ENCODE data around the gene ZNF282. TPM values are rescaled to one million over a fixed set of nuclear protein-coding genes. Genes with fewer than 3 reads are reported as not detected.

Gene ZNF282
- total RNA-seq, 4 donors from 2014 or later, result 16.8 to 24.1 (median 23.0) TPM

DNA sequence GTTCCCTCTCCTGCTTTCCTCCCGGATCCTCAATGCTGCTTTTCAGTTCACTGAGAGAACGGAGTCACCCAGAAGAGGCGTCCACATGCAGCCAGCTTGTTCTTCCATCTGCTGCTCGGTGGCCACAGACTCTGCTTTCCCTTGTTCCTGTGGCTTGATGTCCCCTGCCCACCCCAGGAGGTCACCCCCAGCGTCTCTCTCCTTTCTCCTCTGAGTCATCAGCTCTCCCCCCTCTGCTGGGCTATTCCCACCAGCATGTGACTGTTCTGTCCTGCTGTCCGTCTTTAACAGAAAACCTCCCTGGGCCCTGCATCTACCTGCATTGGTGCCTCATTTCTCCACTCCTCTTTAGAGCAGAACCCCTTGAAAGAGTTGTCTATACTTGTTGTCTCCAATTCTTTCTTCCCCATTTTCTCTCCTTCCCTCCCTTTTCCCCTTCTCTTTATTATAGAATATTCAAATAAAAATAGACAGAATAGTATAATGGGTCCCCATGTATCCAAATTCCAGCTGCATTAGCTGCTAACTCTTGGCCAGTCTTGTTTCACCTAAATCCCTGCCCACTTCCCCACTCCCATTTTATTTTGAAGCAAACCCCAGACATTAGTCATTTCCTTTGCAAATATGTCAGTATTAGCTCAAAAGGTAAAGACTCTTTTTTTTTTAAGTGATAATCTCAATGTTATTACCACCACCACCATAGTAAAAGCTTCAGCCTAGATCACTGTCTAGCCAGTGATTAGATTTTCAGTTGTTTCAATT is 4.1 kb downstream of the ZNF282 start:
- no peak overlapping the region for H3K4me3 ChIP-seq
- no peak overlapping the region for H3K27ac ChIP-seq
- ATAC-seq (no peak), DNase-seq (no peak)
- peaks cover 9 to 17% of the 10 kb centered on the region in 2 donors for H3K4me1 ChIP-seq
- TF ChIP-seq, protein P1, sequence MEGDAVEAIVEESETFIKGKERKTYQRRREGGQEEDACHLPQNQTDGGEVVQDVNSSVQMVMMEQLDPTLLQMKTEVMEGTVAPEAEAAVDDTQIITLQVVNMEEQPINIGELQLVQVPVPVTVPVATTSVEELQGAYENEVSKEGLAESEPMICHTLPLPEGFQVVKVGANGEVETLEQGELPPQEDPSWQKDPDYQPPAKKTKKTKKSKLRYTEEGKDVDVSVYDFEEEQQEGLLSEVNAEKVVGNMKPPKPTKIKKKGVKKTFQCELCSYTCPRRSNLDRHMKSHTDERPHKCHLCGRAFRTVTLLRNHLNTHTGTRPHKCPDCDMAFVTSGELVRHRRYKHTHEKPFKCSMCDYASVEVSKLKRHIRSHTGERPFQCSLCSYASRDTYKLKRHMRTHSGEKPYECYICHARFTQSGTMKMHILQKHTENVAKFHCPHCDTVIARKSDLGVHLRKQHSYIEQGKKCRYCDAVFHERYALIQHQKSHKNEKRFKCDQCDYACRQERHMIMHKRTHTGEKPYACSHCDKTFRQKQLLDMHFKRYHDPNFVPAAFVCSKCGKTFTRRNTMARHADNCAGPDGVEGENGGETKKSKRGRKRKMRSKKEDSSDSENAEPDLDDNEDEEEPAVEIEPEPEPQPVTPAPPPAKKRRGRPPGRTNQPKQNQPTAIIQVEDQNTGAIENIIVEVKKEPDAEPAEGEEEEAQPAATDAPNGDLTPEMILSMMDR (IDR thresholded peaks at IDR 0.05 in 4 of 5, conservative IDR thresholded peaks at IDR 0.05 in 1 of 5), result no peak
- no peak for TF ChIP-seq POLR2A (IDR thresholded peaks at IDR 0.05)
- H3K36me3 ChIP-seq, result peaks cover 0 to 60% of the 10 kb centered on the region in 2 donors
- no peaks in the 10 kb centered on the region for H3K27me3 ChIP-seq
- in situ Hi-C loops (cut with MboI; ENCODE audit: low sequenced_read_pairs in 4 of 4) (no loop called here), intact Hi-C loops (cut with DNase I; ENCODE audit: low total_unique reads) (loop anchor here (5.0 kb wide), 1 partner anchor 38 kb away; the partner anchor contains the start of gene ZNF212)
- no peaks in the 10 kb centered on the region for H3K9me3 ChIP-seq

DNA sequence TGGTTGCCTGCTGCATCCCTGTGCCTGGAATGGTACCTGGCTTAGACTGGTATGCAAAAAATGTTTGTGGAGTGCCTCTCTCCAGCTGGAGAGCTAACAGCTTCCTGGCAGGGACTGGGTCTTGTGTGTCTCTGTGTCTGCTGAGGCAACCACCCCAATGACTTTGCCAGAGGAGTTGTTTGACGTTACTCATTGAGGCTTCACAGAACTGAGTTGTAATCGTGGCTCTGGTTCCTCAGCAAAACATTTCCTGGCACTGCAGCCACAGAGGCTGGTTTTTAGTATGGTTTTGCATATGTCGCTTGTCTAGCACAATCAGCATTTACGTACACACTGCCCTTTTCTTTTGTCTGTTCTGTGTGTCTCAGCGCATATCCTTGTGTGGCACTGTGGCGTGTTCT is 7.5 kb downstream of the ZNF282 start:
- Histone ChIP-seq H3K36me3 (peaks cover 0 to 83% of the 10 kb centered on the region in 2 donors), H3K4me1 (no peaks in the 10 kb centered on the region), H3K4me3 (no peak overlapping the region), H3K27me3 (no peaks in the 10 kb centered on the region), H3K27ac (no peak overlapping the region), H3K9me3 (no peaks in the 10 kb centered on the region)
- ATAC-seq (no peak), DNase-seq (no peak)
- no peak for TF ChIP-seq POLR2A (IDR thresholded peaks at IDR 0.05)
- TF ChIP-seq, protein P1 (IDR thresholded peaks at IDR 0.05 in 4 of 5, conservative IDR thresholded peaks at IDR 0.05 in 1 of 5), result no peak
- in situ Hi-C loops (cut with MboI; ENCODE audit: low sequenced_read_pairs in 4 of 4), result no loop called here
- intact Hi-C loops (cut with DNase I; ENCODE audit: low total_unique reads), result no loop called here

DNA sequence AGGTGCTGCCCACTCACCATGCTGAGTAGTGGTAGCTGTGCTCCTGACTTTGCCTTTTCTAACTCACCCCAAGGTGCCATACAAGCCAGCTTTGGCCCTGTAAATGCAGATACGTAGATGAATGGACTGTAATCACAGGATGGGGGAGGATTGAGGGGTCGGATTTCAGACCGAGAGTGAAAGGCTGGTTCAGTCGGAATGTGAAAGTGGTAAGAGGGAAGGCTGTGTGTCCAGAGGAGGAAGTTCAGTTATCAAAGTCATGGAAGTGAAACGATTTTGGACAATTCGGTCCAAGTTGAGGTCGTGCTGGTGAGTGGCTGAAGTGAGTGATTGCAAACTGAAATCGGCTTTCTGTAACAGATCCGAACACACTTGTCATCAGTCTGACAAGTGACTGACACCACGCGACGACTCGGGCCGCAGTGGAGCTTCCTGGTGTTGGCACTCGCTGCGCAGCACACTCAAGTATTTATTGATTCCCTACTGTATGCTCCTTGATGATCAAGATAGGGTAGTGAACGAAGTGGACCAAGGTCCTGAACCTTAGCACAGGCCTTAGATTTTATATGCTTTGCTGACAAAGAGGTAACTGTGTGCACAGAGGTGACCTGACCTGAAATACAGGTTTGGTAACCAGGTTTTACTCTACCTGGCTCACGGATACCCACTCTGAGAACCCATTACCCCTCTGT is 10.5 kb downstream of the ZNF282 start:
- H3K9me3 ChIP-seq, result no peaks in the 10 kb centered on the region
- no peaks in the 10 kb centered on the region for H3K27me3 ChIP-seq
- H3K36me3 ChIP-seq, result peaks cover 0 to 86% of the 10 kb centered on the region in 2 donors
- intact Hi-C loops (cut with DNase I; ENCODE audit: low total_unique reads) (no loop called here), in situ Hi-C loops (cut with MboI; ENCODE audit: low sequenced_read_pairs in 4 of 4) (no loop called here)
- no peaks in the 10 kb centered on the region for H3K4me1 ChIP-seq
- H3K27ac ChIP-seq, result no peak overlapping the region
- ATAC-seq (no peak), DNase-seq (no peak)
- no peak overlapping the region for H3K4me3 ChIP-seq
- TF ChIP-seq, protein P1 (IDR thresholded peaks at IDR 0.05 in 4 of 5, conservative IDR thresholded peaks at IDR 0.05 in 1 of 5), result no peak

DNA sequence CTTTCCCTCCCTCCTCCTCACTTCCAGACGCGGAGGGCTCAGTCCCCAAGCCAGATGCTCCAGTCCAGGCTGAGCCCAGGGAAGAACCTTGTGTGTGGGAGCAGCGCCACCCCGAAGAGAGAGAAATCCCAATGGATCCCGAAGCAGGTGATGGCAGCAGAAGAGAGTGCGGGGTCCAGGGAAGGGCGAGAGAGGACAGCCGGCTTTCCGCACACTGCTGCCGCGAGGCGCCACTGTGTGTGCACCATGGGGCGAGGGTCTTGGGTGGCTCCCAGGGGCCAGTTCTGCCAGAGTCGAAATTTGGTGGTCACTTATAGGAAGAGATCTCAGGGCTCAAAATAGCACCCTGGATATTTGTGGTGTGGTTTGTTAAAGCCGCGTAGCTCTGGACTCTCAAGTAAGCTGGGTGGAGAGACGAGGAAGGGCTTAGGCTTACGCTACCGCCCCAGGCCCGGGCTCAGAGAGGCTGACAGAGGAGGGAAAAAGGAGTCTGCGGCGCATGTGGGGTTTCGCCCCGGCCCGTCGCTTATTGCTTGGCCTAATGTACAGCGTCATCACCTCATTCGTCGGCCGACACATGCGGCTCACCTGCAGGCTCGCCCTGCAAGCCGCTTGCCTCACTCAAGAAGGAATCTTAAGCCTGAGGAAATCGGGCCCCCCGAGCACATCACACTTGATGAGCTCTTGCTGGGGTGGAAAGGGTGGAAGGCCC is 12.1 kb downstream of the ZNF282 start:
- in situ Hi-C loops (cut with MboI; ENCODE audit: low sequenced_read_pairs in 4 of 4), result no loop called here
- DNase-seq, result no peak

More for the DNA sequence above, 12.1 kb downstream of the ZNF282 start:
- ATAC-seq, result no peak
- H3K36me3 ChIP-seq, result peaks cover 4 to 87% of the 10 kb centered on the region in 2 donors
- intact Hi-C loops (cut with DNase I; ENCODE audit: low total_unique reads), result no loop called here
- no peaks in the 10 kb centered on the region for H3K9me3 ChIP-seq
- H3K4me3 ChIP-seq, result no peak overlapping the region
- no peaks in the 10 kb centered on the region for H3K27me3 ChIP-seq
- H3K4me1 ChIP-seq, result no peaks in the 10 kb centered on the region
- no peak overlapping the region for H3K27ac ChIP-seq
- TF ChIP-seq POLR2A (IDR thresholded peaks at IDR 0.05), result no peak
- TF ChIP-seq, protein P1 (IDR thresholded peaks at IDR 0.05 in 4 of 5, conservative IDR thresholded peaks at IDR 0.05 in 1 of 5), result no peak

Data from gastrocnemius medialis (tissue), 4 donors.